Myocyte (in vitro differentiated cells): ENCODE data around the gene GOLPH3. TPM values are rescaled to one million over a fixed set of nuclear protein-coding genes. Genes with fewer than 3 reads are reported as not detected.
"Not testable (repeated sequence)": the region's sequence is repeated elsewhere in the genome, so short reads cannot be mapped to it uniquely, and the experiment has no call there.

Experiments
- DNase-seq: peaks from one replicate; pipeline ENCODE4 v3.0.0-alpha.2; 2012; ENCODE audit warnings: low read depth
- polyA plus RNA-seq: library from polyadenylated mRNA; unstranded; fragments of >200 nt; gene quantifications from one replicate; pipeline ENCODE4 v1.2.1, GENCODE V29; 2012; ENCODE audit warnings: missing spikeins
- total RNA-seq: library from RNA; depleted of rRNA; stranded (reverse); fragments of >200 nt; gene quantifications from 2 replicates; pipeline ENCODE4 v1.2.3, GENCODE V29; 2014

The GOLPH3 gene
- total RNA-seq = 48.0 and 53.8 TPM in 2 replicates
- polyA plus RNA-seq = 51.9 TPM

DNA sequence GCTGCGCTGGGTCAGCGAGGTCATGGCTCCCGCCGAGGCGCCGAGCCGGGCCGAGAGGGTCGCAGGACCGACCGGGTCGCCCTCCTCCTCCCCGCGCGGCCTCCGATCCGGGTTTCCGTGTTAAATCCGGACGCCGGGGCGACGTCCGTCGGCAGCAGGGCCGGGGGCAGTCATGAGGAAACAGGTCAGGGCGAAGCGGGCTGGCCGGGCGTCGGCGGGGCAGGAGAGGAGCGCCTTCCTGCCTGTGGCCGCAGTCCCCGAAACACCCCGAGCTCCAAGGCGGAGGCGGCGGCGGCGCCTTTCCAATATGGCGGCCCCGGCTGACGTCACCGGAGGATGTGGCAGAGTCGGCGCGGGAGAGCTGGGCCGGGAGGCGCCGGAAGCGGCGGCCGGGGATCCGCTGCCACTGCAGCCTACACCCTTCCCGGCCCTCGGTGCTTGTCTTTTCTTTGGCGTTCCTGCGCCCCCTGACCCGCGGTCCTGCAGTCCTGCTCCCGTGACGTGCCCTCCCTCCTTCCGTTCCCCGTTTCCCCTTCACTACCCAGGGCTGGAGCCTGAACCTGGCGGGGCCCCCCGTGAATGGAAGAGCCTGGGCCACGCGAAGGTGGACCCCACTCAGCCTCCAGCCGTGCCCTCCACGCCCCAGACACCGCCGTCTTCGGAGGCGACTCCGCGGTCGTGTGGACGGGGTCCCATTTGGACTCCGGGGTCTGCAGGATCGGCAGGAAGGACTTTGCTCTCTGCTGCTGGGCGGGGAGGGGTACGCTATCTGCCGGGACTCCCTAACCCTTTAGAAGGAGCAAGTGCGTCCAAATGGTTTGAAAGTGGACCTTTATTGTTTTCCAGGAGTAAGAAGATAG is at the start of gene GOLPH3:
Gene GOLPH3 (minus strand): TSS at position 309 of the 860 bp plus-strand sequence. CDS start 285 bp downstream, at position 24.
- DNase-seq = peak; percentile 93

DNA sequence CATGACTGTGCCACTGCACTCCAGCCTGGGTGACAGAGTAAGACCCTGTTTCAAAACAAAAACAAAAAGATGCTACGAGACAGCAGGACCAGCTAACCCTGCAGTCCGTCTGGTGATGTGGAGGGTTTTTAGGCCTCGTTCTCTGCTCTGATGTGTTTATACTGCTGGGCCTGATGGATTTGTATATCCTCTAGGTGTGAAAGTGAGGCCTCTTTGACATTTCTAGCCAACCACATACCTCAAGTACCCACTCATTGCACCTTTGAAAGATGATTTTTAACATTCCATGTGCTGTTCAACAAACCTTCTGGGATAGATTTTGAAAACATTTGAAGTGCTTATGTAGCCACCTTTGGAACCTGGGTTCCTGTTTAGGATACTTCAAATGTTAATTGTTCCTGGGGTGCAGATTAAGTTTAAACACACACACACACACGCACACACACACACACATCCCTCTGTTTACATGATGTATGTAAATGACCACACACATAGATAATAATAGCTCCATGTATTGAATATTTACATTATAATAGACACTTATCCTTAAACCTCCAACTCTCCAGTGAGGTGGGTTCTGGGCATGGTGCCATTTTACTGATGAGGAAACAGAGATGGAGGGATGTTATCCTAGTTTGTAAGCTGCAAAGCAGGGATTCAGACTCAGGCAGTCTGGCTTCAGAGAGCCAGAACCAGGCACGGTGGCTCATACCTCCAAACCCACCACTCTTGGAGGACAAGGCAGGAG is 48.8 kb upstream of the GOLPH3 start:
- DNase-seq = no peak

DNA sequence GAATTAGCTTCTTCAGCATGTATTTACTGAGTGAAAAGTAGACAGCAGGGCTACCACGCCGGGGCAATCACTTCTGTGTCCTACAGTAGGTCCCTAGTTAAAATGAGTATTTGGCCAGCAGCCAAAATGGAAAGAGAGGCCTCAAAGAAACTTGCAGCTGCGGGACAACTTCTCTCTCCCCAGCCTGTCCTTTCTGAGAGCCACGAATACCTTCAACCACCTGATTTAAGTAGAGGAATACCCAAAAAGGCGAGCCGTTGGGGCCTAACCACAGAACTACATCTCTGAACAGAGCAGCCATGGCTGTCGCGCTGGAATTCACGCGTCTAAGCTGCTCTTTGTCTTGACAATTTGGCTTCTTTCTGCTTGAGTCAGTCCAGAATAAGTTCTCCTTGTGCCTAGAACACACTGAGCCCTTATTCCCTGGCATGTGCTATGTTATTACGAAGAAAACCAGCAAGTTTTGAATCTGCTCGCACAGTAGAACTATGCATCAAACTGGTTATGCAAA is 43.8 kb upstream of the GOLPH3 start:
- DNase-seq = no peak

DNA sequence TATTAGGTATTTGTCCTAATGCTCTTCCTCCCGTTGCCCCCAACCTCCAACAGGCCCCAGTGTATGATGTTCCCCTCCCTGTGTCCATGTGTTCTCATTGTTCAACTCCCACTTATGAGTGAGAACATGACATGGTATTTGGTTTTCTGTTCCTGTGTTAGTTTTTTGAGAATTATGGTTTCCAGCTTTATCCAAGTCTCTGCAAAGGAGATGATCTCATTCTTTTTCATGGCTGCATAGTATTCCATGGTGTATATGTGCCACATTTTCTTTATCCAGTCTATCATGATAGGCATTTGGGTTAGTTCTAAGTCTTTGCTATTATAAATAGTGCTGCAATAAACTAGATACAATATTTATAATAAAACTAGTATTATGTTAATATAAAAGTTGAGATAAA is 40.2 kb upstream of the GOLPH3 start:
- not testable (repeated sequence) for DNase-seq

DNA sequence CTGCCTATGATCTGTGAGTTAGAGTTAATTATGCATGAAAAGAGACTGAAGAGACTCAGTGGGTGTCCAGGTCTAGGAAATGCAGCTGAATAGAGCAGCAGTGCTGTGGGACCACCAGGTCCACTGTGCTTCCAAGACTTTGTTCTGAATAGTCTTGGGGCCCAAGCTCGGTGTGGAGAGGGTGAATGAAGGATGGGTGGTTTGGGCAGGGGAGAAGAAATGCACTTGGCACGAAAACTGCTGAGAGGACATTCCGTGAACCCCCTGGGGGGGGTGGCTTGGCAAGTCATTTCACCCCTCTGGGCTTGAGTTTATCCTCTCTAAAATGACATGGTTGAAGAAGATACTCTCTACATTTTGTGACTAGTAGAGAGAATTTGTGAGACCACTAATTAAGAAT is 36.0 kb upstream of the GOLPH3 start:
- DNase-seq = no peak

DNA sequence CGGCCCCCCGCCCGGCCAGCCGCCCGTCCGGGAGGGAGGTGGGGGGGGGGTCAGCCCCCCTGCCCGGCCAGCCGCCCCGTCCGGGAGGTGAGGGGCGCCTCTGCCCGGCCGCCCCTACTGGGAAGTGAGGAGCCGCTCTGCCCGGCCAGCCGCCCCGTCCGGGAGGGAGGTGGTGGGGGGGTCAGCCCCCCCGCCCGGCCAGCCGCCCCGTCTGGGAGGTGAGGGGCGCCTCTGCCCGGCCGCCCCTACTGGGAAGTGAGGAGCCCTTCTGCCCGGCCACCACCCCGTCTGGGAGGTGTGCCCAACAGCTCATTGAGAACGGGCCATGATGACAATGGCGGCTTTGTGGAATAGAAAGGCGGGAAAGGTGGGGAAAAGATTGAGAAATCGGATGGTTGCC is 34.7 kb upstream of the GOLPH3 start:
- DNase-seq = not testable (repeated sequence)

DNA sequence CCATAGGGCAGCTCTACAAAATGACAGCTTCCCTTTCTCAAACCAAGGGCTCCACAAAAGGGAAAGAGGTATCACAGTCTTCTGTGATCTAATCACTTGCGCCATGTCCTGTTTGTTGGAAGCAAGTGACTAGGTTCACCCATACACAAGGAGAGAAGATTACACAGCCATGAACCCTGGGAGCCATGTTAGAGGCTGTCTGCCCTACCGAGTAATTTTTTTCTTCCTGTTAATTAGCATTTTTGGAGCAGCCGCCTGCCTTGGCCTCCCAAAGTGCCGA is 33.2 kb upstream of the GOLPH3 start:
- DNase-seq = no peak

DNA sequence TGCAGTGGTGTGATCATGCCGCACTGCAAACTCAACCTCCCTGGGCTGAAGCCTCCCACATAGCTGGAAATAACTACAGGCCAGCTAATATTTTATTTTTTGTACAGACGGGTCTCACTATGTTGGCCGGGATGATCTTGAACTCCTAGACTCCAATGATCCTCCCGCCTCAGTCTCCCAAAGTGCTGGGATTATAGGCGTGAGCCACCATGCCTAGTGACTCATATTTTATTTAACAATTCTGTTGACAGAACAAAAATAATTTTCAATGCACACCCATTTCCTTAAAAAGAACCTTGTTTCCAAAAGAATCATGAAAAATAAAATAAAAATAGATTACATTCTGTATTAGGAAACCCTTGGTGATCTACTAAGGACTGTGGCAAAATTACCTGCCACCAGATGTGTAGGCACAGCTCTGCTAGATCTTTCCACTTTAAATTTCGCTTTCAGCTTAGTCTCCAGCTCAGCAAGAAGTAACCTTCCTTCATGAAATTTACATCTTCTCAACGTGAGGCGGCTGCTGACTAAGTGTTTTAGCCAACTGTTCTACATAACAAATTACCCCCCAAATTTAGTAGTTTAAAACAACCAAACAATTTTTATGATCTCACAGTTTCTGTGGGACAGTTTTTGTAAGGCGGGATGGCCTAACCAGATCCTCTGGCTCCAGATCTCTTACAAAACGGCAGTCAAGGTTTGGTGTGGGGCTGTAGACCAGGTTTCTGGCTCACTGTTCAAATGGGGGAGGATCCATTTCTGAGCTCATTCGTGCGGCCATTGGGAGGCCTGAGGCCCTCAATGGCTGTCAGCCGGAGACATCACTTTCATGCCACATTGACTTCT is 32.6 kb upstream of the GOLPH3 start:
- DNase-seq = no peak

DNA sequence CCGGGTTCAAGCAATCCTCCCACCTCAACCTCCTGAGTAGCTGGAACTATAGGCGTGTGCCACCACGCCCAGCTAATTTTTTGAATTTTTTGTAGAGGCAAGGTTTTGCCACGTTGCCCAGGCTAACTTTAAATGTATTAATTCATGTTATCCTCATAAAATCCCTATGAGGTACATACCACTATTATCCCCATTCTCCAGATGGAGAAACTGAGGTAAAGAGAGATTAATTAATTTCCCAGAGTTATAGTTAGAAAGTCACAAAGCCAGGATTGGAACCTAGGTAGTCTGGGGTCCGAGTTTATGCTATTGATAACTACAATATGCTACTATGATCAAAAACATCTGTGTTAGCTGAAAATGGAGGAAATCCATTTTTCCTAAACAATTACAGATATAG is 31.9 kb upstream of the GOLPH3 start:
- DNase-seq = no peak

DNA sequence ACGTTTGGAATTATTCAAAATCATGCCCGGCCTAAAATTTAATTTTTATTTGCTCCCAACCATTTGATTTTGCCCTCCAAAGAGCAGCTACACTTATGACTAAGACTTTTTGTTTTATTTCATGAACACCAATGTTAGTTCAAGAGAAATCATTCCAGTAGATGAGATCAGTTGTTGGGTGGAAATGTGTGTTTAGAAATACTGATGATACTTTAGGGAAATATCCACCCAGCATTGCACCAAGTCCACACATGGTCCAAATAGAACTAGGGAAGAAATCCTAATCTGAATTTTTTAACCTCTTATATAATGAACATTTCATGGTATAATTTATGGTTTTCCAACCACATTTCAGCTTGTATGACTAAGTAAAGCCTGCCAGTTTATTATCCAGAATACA is 28.3 kb upstream of the GOLPH3 start:
- DNase-seq = no peak

DNA sequence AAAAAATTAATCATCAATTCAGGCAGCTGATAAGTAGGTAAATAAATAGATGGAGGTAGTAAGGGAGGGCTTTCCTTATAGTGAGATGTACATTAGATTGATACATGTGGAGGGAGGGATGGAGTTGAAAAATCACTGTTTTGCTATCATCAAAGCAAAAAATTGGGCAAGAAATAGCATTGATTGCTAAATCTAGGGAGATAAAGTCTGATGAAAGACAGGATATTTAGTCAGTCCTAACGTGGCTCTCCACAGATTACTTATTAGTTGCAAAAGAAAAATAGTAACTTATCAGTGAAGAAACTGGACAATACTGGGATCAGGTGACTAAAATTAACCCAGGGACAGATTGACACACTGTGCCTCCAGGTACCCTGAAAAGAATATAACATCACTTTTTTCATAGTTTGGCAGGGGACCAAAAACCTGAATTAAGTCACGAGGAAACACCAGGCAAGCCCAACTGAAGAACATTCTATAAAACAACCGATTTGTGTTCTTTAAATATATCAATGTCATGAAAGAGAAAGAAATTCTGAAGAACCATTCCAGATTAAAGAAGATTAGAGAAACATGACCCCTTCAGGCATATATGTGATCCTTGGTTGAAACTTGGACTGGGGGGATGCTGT is 27.1 kb upstream of the GOLPH3 start:
- DNase-seq = no peak

DNA sequence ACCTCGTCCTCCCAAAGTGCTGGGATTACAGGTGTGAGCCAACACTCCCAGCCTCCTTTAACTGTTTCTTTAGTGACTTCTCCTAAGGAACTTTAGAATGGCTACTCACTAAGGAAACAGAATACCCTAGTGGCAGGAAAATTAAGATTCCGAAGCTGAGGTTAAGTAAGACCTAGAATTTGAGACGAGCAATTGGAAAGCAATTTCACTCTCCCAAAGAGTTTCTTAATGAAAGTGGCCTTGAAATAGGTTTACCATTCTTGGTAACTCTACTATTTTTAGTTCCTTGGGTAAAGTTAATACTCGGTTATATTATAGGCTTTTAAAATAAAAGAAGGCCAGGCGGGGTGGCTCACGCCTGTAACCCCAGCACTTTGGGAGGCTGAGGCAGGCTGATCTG is 22.9 kb upstream of the GOLPH3 start:
- DNase-seq = peak; percentile 6

DNA sequence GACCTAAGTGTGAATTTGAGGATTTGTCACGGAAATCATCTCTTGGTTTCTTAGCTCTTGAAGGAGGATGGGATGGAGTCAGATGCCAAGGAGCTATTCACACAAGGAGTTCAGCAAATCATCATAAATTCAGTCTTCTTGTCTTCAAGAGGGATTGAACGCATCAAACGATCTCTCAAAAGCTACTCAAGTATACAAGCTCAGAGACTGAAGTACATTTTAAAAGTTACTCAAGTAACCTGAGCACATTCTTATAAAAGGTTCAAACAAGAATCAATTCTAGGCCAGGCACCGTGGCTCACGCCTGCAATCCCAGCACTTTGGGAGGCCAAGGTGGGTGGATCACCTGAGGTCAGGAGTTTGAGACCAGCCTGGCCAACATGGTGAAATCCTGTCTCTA is 21.1 kb upstream of the GOLPH3 start:
- DNase-seq = no peak

DNA sequence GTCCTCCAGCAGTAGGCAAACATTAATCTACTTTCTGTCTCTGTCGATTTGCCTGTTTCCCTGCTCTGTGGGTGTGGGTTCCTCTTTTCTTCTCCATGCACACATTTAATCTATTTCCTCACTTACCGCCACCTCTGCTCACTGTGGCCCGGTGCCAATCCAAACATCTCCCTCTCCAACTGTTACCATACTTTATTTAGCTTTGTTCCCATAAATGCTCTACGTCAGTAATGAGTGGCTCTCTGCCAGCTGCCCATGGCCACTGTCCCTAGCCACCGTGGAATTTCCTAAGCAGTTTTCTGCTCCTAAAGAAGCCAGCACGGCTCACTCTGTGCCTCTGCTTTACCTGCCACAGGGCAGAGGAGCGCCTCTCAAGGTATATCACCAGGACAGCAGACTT is 19.5 kb upstream of the GOLPH3 start:
- peak; percentile 86 for DNase-seq

DNA sequence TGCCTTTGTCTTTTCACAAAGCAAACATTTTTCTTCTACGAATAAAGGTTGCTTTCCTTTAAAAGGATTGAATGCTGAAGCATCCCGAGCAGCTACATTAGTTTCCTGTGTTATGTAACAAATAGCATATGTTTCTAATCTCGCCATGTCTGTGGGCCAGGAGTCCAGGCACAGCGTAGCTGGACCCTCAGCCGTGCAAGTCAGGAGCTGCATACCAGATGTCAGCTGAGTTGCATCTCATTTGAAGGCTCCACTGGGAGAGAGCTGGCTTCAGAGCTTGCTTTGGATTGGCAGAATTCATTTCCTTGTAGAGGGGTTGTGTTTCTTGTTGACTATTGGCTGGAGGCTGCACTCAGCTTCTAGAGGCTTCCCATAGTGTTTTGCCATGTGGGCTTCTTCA is 16.0 kb upstream of the GOLPH3 start:
- no peak for DNase-seq

DNA sequence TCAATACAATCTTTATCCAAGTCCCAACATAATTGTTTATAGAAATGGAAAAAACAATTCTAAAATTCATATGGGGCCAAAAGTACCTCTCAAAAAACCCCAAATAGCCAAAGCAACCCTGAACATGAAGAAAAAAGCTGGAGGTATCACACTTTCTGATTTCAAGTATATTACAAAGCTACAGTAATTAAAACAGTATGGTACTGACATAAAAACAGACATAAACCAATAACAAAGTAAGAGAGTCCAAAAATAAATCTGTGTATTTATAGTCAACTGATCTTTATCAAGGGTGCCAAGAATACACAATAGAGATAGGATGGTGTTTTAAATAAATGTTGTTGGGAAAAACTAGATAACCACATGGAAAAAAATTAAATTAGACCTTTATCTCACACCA is 13.6 kb upstream of the GOLPH3 start:
- DNase-seq = no peak

DNA sequence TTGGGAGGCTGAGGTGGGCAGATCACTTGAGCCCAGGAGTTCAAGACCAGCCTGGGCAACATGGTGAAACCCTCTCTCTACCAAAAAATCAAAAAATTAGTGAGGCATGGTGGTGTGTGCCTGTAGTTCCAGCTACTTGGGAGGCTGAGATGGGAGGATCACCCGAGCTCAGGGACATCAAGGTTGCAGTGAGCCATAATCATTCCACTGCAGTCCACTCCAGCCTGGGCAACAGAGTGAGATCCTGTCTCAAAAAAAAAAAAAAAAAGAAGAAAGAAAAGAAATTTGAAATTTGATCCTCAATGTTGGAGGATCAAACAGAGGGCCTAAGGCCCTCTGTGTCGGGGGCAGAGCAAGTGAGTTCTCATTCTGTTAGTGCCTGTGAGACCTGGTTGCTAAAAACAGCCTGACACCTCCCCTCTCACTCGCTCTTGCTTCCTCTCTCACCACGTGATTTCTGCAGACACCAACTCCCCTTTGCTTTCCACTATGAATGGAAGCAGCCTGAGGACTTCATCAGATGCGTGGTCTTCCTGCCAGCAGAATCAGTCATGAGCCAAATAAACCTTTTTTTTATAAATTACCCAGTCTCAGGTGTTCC is 8.4 kb upstream of the GOLPH3 start:
- DNase-seq = no peak

DNA sequence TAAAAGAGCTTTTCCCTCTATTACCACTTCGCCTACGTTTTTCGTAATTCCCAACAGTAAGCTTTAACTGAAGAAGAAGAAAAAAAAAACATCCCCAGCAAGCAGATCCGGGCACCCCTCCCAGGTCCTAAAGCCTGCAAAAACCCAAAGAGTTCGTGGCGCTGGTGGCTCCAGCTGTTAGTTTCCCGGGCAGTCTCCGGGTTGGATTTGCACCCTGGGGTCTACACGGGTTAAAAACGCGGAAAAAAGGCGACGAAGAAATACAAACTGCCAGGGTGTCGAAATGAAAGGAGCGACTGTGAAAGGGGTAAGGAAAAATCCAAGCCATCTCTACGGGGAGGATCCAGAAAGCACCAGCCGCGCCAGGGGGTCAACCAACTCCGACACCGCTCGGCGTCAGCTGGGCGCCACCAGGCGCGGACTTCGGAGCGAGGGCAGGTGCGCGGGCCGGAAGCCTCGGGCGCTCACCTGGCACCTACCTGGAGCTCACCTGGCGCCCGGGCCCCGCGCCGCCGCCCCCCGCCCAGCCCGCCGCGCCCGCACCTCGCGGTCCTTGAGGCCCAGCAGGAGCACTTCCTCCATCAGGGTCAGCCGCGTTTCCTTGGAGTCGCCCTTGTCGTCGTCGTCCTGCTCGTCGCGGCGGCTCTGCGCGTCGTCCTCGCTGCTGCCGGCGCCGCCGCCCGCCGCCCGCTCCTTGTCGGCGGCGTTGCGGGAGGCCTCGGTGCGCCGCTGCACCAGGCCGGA is 680 bp downstream of the GOLPH3 start:
- peak; percentile 79 for DNase-seq

DNA sequence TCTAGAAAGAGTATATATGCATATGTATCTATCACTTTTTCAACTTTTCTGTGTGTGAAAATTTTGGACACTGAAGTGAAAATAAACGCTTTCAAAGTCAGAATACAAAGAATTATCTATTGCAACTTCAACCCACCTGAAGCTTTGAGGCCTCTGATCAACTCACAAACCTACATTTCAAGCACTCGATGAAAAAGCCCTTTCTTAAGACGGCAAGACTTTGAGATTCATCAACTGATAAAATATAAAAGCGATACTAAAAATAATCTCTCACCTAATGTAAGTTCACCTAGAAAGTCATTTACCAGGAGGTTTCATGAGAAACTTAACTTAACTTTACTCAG is 1.2 kb downstream of the GOLPH3 start:
- no peak for DNase-seq
